ENCODE measurements around the gene FAM156B.
"Not testable (repeated sequence)": the region's sequence is repeated elsewhere in the genome, so short reads cannot be mapped to it uniquely, and the experiment has no call there.

FAM156B gene

DNA sequence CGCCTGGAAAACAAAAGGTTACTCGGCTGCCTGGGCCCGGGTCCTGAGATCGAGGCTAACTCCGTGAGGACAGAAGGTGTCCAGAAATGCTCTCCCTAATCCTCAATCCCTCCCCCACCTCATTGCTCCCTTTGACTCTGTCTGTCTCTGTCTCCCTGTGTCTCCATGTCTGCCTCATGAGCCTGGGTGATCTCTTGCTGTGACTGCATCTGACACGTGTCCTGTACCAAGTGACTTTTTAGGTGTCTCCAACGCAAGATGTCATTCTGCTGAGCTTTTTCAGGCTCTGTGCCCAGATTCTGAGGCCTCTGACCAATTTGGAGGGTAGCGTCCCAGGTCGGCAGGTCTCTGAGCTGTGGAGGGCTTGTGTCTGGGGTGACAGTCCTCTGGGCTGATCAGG is 9.0 kb upstream of the FAM156B start:
- not testable (repeated sequence) for DNase-seq (ENCODE audit: low read depth); H3K4me3 ChIP-seq (ENCODE audit: low read length)

DNA sequence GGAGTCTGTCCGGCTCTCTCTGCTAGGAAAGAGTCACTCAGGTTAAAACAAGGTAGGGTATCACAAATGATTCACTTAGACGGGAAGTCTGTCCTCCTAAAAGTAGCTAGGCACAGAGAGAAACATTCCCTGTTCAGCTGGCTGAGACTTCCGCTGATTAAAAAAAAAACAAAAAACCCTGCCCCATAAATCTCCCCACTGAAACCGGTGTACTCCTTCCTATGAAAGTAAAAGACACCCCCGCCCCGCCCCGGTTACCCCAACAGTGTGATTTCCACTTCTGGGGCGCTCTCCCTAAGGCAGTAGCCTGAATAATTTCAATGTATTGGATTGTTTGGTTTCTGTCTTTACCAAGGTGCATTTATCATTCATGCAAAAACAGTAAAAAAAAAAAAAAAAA is 692 bp upstream of the FAM156B start:
- not testable (repeated sequence) for H3K4me3 ChIP-seq (ENCODE audit: low read length); DNase-seq (ENCODE audit: low read depth)

GRCh38 chrX:52905531-52905930 is 8.4 kb downstream of the FAM156B start:
- not testable (repeated sequence) for DNase-seq (ENCODE audit: low read depth); H3K4me3 ChIP-seq (ENCODE audit: low read length)

DNA sequence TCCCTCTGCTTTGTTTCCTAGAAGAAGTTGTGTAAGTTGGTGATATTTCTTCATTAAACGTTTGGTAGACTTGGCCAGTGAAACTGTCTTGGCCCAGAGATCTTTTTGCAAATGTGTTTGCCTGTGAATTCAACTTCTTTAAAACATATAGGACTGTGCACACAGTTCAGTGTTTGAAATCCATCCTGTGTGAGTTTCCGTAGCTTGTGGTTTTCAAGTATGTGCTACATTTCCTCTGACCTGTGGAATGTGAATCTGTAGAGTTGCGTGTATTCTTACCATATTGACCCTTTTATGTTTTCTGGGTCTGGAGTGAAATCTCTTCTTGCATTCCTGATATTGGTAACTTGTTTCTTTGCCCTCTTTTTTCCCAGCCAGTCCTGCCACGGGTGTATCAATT is 8.9 kb downstream of the FAM156B start:
- not testable (repeated sequence) for H3K4me3 ChIP-seq (ENCODE audit: low read length); DNase-seq (ENCODE audit: low read depth)

- not testable (repeated sequence) for H3K4me3 ChIP-seq (ENCODE audit: low read length); DNase-seq (ENCODE audit: low read depth)
These were observed 10.0 kb downstream of the FAM156B start for GRCh38 chrX:52907137-52907536.

- not testable (repeated sequence) for DNase-seq (ENCODE audit: low read depth); H3K4me3 ChIP-seq (ENCODE audit: low read length)
These were observed 10.8 kb downstream of the FAM156B start for GRCh38 chrX:52907900-52908299.

DNA sequence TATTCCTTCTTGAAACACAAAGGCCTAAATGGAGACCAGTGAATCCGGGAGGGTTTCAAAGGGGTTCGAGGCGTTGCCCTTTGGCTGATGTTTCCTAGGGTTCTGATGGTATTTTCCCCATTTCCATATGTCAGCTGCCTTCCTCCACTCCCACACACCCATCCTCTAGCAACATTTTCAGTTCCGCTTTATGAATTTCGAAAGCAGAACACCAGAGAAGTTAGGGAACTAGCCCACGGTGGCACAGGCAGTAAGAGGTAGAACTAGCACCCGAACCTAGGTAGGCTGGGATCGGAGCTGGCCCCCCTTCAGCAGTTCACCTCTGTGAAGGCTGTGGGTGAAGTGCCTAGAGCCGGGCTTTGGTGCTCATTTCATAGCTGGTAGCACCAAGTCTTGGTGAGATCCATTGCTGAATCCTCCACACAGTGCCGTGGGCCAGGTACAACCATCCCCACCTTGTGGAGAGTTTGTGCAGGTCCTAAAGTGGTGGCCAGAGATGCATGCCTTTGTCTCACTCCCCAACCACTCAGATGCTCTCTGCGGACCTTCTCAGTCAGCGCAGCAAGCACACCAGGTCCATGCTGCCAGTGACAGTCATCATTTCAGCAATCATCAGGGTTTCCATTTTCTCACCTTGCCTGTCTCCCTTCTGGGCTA is 12.3 kb downstream of the FAM156B start:
- DNase-seq (ENCODE audit: low read depth), result not testable (repeated sequence)

DNA sequence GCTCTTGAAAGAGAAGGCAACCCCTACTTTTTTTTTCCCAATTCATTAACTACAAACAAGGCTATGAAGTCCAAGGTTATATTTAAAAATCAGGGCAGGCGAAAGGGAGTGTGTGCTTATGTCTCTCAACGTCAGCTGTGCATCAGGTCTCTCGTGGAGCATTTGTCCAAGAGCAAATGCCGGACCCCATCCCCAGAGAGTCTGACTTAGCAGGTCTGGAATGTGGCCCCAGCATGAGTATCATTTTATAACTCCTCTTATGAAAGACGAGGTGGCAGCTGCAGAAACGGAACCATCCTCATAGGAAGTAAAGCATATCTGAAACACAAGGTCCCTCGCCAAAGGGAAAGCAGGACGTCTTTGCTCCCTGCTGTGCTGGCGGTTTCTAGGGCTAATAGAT is 16.6 kb downstream of the FAM156B start:
- H3K4me3 ChIP-seq (ENCODE audit: low read length); DNase-seq (ENCODE audit: low read depth): not testable (repeated sequence)

More for the DNA sequence above, 12.3 kb downstream of the FAM156B start:
- not testable (repeated sequence) for H3K4me3 ChIP-seq (ENCODE audit: low read length)

DNA sequence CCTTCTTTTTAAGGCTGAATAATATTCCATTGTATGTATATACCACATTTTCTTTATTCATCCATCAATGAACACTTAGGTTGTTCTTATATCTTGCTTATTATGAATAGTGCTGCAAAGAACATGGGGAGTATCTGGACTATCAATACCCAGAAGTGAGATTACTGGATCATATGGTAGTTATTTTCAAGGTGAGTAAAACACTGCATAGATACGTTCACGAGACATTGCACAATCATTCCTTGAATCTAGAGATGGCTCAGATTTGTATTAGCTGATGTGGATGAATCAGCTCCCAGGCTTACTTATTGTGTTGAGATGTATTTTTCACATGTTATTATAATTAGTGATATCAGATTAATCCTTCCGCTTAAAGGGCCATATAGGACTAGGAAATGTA is 17.6 kb downstream of the FAM156B start:
- not testable (repeated sequence) for H3K4me3 ChIP-seq (ENCODE audit: low read length); DNase-seq (ENCODE audit: low read depth)

DNA sequence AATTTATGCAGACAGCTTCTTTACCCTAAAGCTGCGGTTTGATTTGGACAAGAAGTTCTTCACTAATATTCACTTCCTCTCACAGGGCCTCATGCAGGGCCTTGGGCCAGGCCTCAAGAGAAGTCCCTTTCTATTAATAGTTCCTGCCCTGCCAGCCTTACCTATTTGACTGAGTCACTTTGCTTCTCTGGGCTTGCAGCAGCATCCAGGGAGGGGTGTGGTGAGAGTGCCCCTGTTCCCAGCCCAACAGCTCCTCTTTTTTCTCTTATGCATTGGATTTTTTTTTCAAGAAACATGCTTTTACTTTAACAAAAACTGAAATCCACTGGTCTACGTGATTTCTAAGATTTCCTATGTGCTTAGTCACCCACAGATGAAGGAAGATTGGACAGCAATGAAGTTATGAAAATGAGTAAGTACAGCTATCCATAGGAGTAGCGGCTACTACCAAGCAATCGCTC is 26.7 kb downstream of the FAM156B start:
- no peak for TF ChIP-seq CTCF (conservative IDR thresholded peaks at IDR 0.05; ENCODE audit: low read depth, low read length)
- H3K4me3 ChIP-seq (ENCODE audit: low read length), result no peak overlapping the region
- no peak for DNase-seq (ENCODE audit: low read depth)

DNA sequence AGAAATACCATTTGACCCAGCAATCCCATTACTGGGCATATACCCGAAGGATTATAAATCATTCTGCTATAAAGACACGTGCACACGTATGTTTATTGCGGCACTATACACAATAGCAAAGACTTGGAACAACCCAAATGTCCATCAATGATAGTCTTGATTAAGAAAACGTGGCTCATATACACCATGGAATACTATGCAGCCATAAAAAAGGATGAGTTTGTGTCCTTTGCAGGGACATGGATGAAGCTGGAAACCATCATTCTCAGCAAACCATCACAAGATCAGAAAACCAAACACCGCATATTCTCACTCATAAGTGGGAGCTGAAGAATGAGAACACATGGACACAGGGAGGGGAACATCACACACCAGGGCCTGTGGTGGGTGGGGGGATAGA is 33.1 kb downstream of the FAM156B start:
- not testable (repeated sequence) for DNase-seq (ENCODE audit: low read depth); H3K4me3 ChIP-seq (ENCODE audit: low read length)

GRCh38 chrX:52933213-52933612 is 36.1 kb downstream of the FAM156B start:
- no peak overlapping the region for H3K4me3 ChIP-seq (ENCODE audit: low read length)
- no peak for TF ChIP-seq CTCF (conservative IDR thresholded peaks at IDR 0.05; ENCODE audit: low read depth, low read length)
- DNase-seq (ENCODE audit: low read depth), result no peak

GRCh38 chrX:52933976-52934703 is 37.0 kb downstream of the FAM156B start:
- peak overlapping the region; percentile 87 for H3K4me3 ChIP-seq (ENCODE audit: low read length)
- TF ChIP-seq CTCF (conservative IDR thresholded peaks at IDR 0.05; ENCODE audit: low read depth, low read length), result no peak
- no peak for DNase-seq (ENCODE audit: low read depth)

Measured in retinal pigment epithelial cell (primary cell).